HepG2 (cell line): Measurements from ENCODE around the gene DNM1.

ENCODE experiments used
- CBX2 ChIP-seq, 2 experiments: fragments of 200-600 bp in 1 of 2; sonication (generic); formaldehyde crosslinking in 1 of 2; IDR thresholded peaks; 2 replicates each; pipeline versions ENCODE4 v1.7.0 to v1.8.1; 2018 to 2022; ENCODE audit warnings: low read depth in 2 of 2, low read length in 1 of 2, mild to moderate bottlenecking in 1 of 2, missing genetic modification reagents in 1 of 2
- CEBPB ChIP-seq: IDR thresholded peaks from 2 replicates; pipeline ENCODE4 v1.6.1; 2011; ENCODE audit warnings: low read depth, low read length, improper control_type of control experiment, borderline replicate concordance
- EZH2 ChIP-seq: conservative IDR thresholded peaks from 2 replicates; pipeline ENCODE4 v1.6.1; 2012; ENCODE audit warnings: mild to moderate bottlenecking, low read depth, low read length, moderate library complexity
- GZF1 ChIP-seq: sonication (generic); formaldehyde crosslinking; IDR thresholded peaks from 2 replicates; pipeline ENCODE4 v1.5.1; 2020; ENCODE audit warnings: mild to moderate bottlenecking, missing genetic modification reagents
- NFE2L2 ChIP-seq: fragments of 150-350 bp; IDR thresholded peaks from 2 replicates; pipeline ENCODE4 v1.6.1; 2014; ENCODE audit warnings: low read length
- NFKBIZ ChIP-seq: IDR thresholded peaks from 2 replicates; pipeline ENCODE4 v1.6.1; 2018; ENCODE audit warnings: missing genetic modification reagents, missing compliant biosample characterization
- TF ChIP-seq, protein P1 (sequence below): sonication (generic); formaldehyde crosslinking; IDR thresholded peaks from 2 replicates; pipeline ENCODE4 v1.5.1; 2020; ENCODE audit warnings: missing genetic modification reagents, mild to moderate bottlenecking, borderline replicate concordance
- TF ChIP-seq, protein P2 (sequence below): sonication (generic); formaldehyde crosslinking; IDR thresholded peaks from 2 replicates; pipeline ENCODE4 v1.5.0; 2020; ENCODE audit warnings: mild to moderate bottlenecking, missing genetic modification reagents, moderate library complexity

DNA sequence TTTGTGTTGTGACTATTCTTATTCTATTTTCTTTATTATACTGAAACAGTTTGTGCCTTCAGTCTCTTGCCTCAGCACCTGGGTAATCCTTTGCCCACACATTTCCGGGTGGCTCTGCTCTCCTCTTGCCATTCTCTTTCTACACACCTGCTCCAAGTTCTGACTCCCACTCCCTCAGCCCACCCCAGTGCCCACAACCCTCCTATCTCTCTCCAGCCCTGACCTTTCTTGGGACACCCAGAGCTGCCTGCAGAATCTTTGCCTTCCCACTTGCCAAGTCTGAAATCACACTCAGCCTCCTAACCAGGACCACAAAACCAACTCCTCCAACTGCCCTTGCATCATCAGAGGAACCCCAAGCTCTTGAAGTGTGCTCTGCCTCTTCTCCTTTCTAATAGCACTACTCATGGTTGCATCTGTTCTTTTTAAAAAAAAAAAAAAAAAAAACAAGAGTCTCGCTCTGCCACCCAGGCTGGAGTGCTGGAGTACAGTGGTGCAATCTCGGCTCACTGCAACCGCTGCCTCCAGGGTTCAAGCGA is 77.0 kb downstream of the DNM1 start:
- TF ChIP-seq, protein P1, sequence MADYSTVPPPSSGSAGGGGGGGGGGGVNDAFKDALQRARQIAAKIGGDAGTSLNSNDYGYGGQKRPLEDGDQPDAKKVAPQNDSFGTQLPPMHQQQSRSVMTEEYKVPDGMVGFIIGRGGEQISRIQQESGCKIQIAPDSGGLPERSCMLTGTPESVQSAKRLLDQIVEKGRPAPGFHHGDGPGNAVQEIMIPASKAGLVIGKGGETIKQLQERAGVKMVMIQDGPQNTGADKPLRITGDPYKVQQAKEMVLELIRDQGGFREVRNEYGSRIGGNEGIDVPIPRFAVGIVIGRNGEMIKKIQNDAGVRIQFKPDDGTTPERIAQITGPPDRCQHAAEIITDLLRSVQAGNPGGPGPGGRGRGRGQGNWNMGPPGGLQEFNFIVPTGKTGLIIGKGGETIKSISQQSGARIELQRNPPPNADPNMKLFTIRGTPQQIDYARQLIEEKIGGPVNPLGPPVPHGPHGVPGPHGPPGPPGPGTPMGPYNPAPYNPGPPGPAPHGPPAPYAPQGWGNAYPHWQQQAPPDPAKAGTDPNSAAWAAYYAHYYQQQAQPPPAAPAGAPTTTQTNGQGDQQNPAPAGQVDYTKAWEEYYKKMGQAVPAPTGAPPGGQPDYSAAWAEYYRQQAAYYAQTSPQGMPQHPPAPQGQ (CRISPR knock-in tag): no peak
- TF ChIP-seq NFE2L2 (no peak), EZH2 (no peak), CEBPB (no peak), CBX2 (IDR thresholded peaks at IDR 0.05; ENCODE audit: low read depth, low read length) (no peak), CBX2 (CRISPR knock-in tag; IDR thresholded peaks at IDR 0.05; ENCODE audit: low read depth) (no peak), GZF1 (CRISPR knock-in tag) (no peak), NFKBIZ (CRISPR knock-in tag) (no peak)
- TF ChIP-seq, protein P2, sequence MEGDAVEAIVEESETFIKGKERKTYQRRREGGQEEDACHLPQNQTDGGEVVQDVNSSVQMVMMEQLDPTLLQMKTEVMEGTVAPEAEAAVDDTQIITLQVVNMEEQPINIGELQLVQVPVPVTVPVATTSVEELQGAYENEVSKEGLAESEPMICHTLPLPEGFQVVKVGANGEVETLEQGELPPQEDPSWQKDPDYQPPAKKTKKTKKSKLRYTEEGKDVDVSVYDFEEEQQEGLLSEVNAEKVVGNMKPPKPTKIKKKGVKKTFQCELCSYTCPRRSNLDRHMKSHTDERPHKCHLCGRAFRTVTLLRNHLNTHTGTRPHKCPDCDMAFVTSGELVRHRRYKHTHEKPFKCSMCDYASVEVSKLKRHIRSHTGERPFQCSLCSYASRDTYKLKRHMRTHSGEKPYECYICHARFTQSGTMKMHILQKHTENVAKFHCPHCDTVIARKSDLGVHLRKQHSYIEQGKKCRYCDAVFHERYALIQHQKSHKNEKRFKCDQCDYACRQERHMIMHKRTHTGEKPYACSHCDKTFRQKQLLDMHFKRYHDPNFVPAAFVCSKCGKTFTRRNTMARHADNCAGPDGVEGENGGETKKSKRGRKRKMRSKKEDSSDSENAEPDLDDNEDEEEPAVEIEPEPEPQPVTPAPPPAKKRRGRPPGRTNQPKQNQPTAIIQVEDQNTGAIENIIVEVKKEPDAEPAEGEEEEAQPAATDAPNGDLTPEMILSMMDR (CRISPR knock-in tag): no peak
